Fibroblast of skin of left biceps (primary cell): Measurements from ENCODE around the gene CLEC3B.
"Not testable (repeated sequence)": the region's sequence is repeated elsewhere in the genome, so short reads cannot be mapped to it uniquely, and the experiment has no call there.

Experiments used
- DNase-seq, 2 experiments: peaks; one replicate each; pipeline ENCODE4 v3.0.0-alpha.2; 2013; ENCODE audit warnings: low read depth in 2 of 2

The CLEC3B gene

GRCh38 chr3:45035441-45036301 is 9.6 kb downstream of the CLEC3B start:
- DNase-seq, result no peak

DNA sequence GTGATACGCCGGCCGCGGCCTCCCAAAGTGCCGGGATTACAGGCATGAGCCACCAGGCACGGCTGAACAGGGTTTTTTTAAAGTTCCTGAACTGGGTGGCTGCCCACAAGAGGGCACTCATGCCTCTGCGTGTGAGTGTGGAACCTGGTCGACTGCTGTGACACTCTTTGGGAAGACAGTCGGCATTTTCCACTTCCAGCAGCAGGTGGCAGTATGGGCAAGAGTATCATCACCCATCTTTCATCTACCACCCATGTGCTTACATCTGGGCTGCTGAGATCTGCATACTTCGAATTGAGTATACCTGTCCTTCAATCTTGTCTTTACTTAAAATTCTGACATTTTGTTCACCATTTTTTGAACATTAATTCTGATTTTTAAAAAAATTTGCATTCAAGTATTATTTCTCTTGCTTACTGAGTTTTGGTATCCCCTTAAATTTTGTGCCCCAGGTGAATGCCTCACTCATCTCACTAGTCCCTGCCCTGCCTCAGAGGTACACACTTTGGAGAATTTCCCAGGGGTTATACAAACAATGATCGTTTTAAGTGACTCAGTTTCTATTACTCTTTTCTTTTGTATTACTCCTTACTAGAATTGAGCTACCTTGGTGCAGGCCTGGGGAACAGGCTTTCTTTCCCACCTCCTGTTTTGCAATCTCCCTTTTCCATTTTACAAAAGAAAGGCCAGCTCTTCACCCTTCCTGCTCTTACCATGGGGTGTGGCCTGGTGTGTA is 11.8 kb downstream of the CLEC3B start:
- peak; percentile 76 to 78 for DNase-seq

DNA sequence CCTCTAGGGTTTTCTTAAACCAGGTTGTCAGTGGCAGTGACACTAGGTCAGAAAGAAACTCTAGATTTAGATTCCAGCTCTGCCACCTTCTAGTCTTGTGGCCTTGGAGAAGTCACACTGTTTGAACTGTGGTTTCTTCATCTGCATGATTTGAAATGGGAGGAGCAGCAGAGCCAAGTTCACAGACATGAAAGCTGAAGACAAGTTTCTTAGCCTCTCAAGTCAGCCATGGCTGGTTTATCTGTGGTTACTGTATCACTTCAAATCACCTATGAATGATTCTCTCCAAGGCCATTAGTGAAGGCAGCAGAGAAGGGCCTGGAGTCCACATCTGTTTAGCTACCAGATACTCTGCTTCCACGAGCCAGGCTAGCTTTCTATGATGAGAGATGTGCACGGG is 15.6 kb downstream of the CLEC3B start:
- DNase-seq, result no peak

GRCh38 chr3:45042162-45042561 is 16.1 kb downstream of the CLEC3B start:
- no peak for DNase-seq

GRCh38 chr3:45043728-45044299 is 17.7 kb downstream of the CLEC3B start:
- DNase-seq, result peak; percentile 80 to 84

- DNase-seq, result no peak
These were observed 22.1 kb downstream of the CLEC3B start for GRCh38 chr3:45048244-45048643.

DNA sequence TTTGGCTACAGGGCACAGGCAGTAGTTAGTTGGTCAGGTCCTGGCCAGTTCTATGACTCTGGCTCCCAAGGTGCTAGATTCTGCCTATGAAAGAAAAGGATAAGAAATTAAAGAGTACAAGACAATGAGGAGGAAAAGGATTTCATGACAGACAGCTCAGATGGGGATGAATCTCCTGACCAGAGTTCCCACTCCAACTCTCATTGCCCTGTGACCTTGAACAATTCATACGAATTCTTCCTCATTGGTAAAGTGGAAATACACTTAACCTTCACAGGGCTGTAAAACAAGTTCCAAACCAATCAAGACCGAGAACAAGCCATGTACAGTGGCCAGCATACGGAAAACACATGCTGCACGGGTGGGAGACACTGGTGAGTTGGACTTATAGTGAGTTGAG is 23.7 kb downstream of the CLEC3B start:
- no peak for DNase-seq

GRCh38 chr3:45051685-45052084 is 25.6 kb downstream of the CLEC3B start:
- no peak for DNase-seq

- DNase-seq, result not testable (repeated sequence)
These were observed 27.7 kb downstream of the CLEC3B start for GRCh38 chr3:45053805-45054195.

DNA sequence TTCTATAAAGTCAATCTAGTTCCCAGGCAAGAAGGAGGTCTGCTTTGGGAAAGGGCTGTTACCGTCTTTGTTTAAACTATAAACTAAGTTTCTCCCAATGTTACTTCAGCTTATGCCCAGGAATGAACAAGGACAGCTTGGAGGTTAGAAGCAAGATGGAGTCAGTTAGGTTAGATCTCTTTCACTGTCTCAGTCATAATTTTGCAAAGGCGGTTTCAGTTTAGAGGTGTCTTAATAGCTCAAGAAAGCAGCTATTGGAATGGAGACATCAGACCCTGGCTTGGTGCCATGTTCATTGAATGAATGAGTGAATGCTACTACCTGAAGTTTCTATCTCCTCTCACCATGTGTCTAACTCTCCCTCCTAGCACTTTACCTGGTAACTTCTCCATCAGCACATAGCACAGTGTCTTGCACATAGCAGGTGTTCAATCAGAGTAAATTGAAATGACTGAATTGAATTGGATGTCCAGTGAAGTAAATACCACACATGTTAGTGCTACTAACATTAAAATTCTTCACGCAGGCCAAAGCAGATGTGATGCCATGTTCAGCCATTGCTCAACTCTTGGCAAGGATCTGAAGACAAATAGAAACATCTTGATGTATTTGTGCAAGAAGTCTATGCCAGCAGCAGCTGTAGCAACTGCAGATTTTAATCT is 28.2 kb downstream of the CLEC3B start:
- DNase-seq, result peak; percentile 49 to 57

GRCh38 chr3:45055032-45055410 is 28.9 kb downstream of the CLEC3B start:
- peak; percentile 47 to 53 for DNase-seq

DNA sequence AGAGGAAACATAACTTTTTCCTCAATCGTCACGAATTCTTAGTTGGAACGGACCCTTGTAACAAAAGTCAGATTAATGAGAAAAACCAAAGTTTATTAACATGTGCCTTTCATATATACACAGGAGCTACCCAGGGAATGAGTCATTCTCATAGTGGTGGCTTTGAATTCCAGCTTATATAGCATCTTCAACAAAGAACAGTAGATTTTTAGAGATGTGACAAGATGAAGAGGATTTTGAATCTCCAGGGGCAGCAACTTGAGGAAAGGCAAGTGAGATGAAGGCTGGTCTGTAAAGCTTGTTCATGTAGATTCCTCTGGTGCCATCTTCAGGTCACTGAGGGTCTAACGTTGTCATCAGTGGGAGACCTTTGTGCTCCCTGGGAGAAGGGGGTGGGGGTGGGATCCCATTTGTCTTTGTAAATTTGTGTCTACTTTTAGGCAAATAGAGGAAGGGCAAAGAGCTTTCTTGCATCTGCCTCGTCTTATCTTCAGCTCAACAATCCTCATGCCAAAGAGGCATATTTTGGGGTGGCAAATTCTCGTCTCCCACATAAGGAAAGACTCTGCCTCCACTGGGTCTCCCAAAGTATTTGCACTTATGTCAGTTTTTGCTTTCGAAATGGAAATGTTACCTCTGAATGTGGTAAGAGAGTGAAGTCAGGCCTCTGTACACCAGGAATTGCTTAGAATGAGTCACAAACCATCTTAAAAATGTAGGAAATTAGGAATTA is 29.5 kb downstream of the CLEC3B start:
- DNase-seq, result peak; percentile 47 to 53

- no peak for DNase-seq
These were observed 30.7 kb downstream of the CLEC3B start for GRCh38 chr3:45056608-45057301.

DNA sequence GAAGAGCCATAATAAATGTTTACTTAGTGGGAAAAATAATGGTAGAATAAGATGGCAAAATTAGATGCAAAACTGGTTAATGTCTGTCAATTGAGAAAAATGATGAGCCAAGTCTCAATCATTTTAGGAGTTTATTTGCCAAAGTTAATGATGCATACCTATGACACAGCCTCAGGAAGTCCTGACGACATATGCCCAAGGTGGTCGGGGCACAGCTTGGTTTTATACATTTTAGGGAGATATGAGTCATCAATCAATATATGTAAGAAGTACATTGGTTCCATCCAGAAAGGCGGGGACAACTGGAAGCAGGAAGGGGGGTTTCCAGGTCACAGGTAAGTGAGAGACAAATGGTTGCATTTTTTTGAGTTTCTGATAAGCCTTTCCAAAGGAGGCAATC is 31.5 kb downstream of the CLEC3B start:
- no peak for DNase-seq

DNA sequence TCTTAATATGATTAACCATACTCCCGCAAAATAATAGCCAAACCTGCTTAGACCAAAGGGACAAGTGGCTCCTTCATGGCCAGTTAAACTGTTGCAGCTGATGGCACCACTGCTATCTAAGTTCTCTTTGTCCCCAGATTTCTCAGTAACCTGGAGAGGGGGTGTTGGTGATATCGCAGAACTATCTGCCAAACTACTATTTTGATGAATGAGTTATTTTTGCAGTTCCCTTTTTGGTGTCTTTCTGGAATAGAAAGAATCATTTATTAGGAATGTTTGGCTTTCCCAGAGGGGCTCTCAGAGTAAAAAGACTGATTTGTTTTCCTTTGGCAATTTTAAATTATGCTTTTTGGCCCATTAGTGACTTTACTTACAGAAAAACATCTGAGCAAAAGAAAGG is 33.0 kb downstream of the CLEC3B start:
- DNase-seq, result no peak

GRCh38 chr3:45060165-45060892 is 34.2 kb downstream of the CLEC3B start:
- DNase-seq, result no peak

DNA sequence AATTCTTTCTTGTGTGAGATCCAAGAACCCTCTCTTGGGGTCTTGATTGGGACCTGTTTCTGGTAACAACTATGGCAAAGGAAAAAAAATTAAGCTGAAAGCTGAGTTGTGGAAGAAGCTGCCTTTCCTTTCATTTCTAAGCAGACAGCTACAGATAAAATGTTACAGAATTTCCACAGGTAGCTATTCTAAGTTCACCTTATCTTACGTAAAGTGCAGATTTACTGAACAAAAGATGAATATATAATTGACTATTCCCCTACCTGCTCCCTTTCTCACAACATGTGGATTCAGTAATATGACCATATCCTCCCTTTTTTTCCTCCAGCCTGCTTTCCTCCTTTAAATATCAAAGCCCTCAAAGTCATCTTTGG is 36.6 kb downstream of the CLEC3B start:
- DNase-seq, result no peak

DNA sequence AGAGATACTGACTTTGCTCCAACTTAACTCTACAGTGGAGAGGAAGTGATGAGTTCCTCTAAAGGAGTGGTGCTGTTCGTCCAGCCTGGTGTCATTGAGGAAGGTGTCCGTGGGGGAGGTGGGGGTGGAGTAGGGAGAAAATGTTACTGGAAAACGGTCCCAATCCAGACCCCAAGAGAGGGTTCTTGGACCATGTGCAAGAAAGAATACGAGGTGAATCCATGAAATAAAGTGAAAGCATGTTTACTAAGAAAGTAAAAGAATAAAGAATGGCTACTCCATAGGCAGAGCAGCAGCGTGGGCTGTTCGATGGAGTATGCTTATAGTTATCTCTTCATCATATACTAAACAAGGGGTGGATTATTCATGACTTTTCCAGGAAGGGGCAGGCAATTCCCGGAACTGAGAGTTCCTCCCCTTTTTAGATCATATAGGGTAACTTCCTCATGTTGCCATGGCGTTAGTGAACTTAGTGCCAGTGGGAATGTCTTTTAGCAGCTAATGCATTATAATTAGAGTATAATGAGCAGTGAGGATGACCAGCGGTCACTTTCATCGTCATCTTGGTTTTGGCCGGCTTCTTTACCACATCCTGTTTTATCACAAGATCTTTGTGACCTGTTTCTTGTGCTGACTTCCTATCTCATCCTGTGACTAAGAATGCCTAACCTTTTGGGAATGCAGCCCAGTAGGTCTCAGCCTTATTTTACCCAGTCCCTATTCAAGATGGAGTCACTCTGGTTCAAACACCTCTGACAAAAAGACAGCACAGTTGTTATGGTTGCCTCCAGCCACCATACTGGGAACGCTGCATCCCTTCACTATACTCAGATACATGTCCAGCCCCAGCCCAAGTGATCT is 38.6 kb downstream of the CLEC3B start:
- DNase-seq, result no peak

GRCh38 chr3:45065373-45065720 is 39.2 kb downstream of the CLEC3B start:
- DNase-seq, result no peak
